NT2/D1 (cell line): Measurements from ENCODE around the gene ELAVL3.
A peak's percentile ranks its signal among the peaks of the same experiment; 100 is the strongest.

Source experiments
- DNase-seq: peaks from one replicate; pipeline ENCODE4 v3.0.0-alpha.2; 2011; ENCODE audit warnings: low read depth, low spot score
- H3K27me3 ChIP-seq: 2 replicates; pipeline ENCODE4 v1.6.0; 2011; ENCODE audit warnings: mild to moderate bottlenecking; ENCODE audit not compliant: insufficient read length, insufficient read depth
- H3K36me3 ChIP-seq: 2 replicates; pipeline ENCODE4 v1.6.1; 2011; ENCODE audit warnings: mild to moderate bottlenecking, low read length, mixed read lengths; ENCODE audit not compliant: insufficient read depth, insufficient read length
- H3K4me1 ChIP-seq: 2 replicates; pipeline ENCODE4 v1.5.1; 2011; ENCODE audit not compliant: insufficient read depth, insufficient read length
- H3K4me3 ChIP-seq: 2 replicates; pipeline ENCODE4 v1.5.1; 2011; ENCODE audit warnings: low read depth; ENCODE audit not compliant: insufficient read length
- H3K9ac ChIP-seq: 2 replicates; pipeline ENCODE4 v1.6.0; 2011; ENCODE audit warnings: low read depth; ENCODE audit not compliant: insufficient read length
- H3K9me3 ChIP-seq: 2 replicates; pipeline ENCODE4 v1.5.1; 2011; ENCODE audit warnings: mild to moderate bottlenecking, low read length; ENCODE audit not compliant: insufficient read depth
- SUZ12 ChIP-seq: IDR thresholded peaks from 2 replicates; pipeline ENCODE4 v1.6.1; 2011; ENCODE audit not compliant: insufficient read length, insufficient read depth; ENCODE audit errors: extremely low read depth
- YY1 ChIP-seq: IDR thresholded peaks from 2 replicates; pipeline ENCODE4 v1.6.1; 2011; ENCODE audit not compliant: insufficient read length, insufficient read depth
- ZNF274 ChIP-seq: IDR thresholded peaks from 2 replicates; pipeline ENCODE4 v1.6.1; 2011; ENCODE audit warnings: mild to moderate bottlenecking, low read depth, low read length

Gene ELAVL3

DNA sequence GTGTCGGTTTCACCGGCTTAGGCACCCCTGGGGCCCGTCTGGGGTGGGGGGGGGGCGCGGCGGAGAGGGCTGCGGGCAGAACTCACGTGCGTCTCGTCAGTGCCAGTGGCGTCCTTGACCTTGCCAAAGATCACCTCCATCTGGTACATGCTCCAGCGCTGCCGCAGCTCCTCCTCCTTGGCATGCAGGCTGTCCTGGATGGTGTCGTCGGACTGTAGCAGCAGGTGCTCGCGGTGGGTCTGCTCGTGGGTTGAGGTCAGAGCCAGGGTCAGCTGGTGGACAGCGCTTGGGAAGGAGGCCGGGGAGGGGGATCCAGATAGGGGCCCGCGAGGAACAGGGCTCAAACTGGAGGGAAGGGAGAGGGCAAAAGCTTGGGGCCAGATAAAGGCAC, 57.1 kb downstream of the ELAVL3 start:
- no peak for DNase-seq
- peaks cover 6% of the 10 kb centered on the region; the same call in 1 of the 2 replicates for H3K9me3 ChIP-seq
- no peak overlapping the region for H3K4me3 ChIP-seq
- H3K9ac ChIP-seq = no peak overlapping the region
- TF ChIP-seq ZNF274 (no peak), SUZ12 (no peak), YY1 (no peak)
- no peaks in the 10 kb centered on the region for H3K36me3 ChIP-seq
- peaks cover 52% of the 10 kb centered on the region for H3K27me3 ChIP-seq
- peaks cover 22% of the 10 kb centered on the region for H3K4me1 ChIP-seq

DNA sequence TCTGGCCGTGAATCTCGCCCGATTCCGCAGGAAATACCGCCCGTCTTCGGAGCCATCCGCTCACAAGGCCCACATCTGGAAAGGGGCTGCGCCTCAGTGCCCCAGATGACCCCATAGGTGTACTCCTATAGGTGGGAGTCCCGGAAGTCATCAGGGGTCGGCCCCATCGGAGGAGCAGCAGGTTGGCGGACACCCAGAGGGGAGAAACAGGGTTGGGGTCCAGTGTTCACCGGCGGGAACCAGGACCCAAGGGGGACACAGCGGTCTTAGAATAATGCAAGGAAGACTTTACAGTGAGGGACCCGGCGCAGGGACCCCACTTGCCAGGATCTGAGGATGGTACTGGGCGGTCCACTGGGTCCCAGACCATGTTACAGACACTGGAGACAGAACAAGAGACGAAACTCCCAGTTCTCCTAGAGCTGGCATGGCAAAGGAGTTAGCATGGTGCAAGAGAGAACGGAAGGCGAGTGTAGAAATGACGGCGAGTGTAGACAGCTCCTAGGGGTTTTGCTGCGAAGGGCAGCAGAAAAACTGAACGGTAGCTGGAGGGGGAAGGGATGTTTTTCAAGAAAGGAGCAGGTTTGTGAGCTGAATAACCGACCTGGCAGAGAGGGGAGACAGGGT, 57.6 kb downstream of the ELAVL3 start:
- peaks cover 57% of the 10 kb centered on the region for H3K27me3 ChIP-seq
- H3K9me3 ChIP-seq = peaks cover 6% of the 10 kb centered on the region; the same call in 1 of the 2 replicates
- no peak for DNase-seq
- TF ChIP-seq SUZ12 = no peak
- TF ChIP-seq ZNF274 = no peak
- no peak for TF ChIP-seq YY1
- peaks cover 25% of the 10 kb centered on the region for H3K4me1 ChIP-seq
- H3K4me3 ChIP-seq = peak overlapping the region; percentile 43
- peak overlapping the region; percentile 46 for H3K9ac ChIP-seq
- H3K36me3 ChIP-seq = no peaks in the 10 kb centered on the region

DNA sequence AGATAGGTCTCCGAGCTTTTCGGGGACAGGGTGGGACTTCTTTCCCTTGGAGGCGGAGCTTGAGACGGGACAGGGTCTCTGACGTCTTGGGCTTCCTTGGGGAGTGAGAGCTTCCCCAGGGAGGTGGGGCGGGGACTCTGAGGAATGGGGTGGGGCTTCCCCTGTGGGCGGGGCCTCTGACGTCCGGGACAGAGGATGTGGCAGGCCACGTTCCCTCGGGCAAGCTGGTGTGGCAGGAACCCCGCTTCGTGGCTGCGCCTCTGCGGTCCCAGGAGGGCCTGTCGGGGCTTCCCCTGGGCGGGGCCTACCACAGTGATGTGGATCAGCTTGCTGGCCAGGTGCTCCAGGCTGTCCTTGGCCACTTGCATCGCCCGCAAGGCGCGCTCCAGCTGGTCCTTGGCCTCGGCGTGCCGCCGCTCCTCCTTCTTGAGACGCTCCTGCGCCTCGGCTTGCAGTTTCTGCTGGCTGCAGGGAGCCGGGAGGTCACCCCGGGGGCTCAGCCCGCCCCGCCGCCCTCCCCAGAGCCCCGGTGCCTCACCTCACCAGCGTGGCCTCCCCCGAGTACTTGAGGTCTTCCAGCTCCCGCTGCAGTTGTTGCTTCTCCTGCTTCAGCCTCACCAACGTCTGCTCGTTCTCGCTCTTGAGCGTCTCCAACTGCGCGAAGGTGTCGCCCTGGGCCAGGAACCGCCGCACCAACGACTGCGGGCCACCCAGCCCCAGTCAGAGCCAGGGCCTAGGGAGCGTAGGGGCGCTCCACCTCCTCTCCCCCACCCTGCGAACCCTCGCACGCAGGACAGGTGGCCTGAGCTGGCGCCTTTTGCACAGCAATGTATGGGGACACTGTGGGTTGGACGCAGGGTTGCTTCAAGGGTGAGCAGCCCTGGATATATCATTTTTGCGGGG, 58.4 kb downstream of the ELAVL3 start:
- peaks cover 65% of the 10 kb centered on the region for H3K27me3 ChIP-seq
- DNase-seq = peak; percentile 64
- no peak for TF ChIP-seq ZNF274
- TF ChIP-seq SUZ12 = no peak
- no peak for TF ChIP-seq YY1
- H3K9me3 ChIP-seq = peaks cover 6% of the 10 kb centered on the region; the same call in 1 of the 2 replicates
- no peaks in the 10 kb centered on the region for H3K36me3 ChIP-seq
- peak overlapping the region; percentile 43 for H3K4me3 ChIP-seq
- H3K4me1 ChIP-seq = peaks cover 25% of the 10 kb centered on the region
- peak overlapping the region; percentile 46 for H3K9ac ChIP-seq

DNA sequence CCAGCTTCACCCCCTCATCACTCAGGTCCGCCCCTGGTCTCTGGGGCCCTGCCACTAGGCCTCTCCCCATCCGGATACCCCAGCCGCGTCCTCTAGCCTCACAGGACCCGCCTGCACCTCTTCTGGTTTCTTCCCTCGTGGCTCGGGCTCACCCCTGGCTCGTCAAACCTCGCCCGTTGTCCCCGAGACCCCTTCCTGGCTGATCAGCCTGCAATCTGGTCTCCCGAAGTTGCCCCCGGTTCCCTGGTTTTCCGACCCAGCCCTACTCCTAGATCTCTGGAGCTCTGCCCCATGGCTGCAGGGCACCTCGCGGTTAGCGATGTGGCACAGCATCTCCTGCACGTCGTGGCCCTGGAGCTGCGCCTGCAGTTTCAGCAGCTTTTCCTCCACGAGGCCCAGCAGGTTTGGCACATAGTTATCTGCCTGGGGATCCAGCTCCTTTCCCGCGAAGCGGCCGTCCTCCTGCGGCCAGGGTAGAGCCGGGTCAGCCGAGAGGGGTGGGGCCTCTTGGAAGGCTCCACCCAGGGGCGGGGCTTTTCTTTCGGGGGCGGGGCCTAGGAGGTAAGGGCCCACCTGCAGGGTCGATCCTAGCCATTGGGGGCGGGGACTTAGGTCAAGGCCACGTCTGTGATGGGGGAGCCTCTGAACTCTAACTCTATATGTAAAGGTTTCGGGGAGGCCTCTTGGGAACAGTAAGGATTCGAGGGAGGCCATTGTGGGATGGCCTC, 59.3 kb downstream of the ELAVL3 start:
- no peak for DNase-seq
- H3K4me1 ChIP-seq = peaks cover 21% of the 10 kb centered on the region
- H3K9ac ChIP-seq = peak overlapping the region; percentile 70
- peaks cover 74% of the 10 kb centered on the region for H3K27me3 ChIP-seq
- H3K9me3 ChIP-seq = peaks cover 6% of the 10 kb centered on the region; the same call in 1 of the 2 replicates
- H3K4me3 ChIP-seq = peak overlapping the region; percentile 54
- H3K36me3 ChIP-seq = no peaks in the 10 kb centered on the region
- no peak for TF ChIP-seq SUZ12
- TF ChIP-seq ZNF274 = no peak
- TF ChIP-seq YY1 = no peak

DNA sequence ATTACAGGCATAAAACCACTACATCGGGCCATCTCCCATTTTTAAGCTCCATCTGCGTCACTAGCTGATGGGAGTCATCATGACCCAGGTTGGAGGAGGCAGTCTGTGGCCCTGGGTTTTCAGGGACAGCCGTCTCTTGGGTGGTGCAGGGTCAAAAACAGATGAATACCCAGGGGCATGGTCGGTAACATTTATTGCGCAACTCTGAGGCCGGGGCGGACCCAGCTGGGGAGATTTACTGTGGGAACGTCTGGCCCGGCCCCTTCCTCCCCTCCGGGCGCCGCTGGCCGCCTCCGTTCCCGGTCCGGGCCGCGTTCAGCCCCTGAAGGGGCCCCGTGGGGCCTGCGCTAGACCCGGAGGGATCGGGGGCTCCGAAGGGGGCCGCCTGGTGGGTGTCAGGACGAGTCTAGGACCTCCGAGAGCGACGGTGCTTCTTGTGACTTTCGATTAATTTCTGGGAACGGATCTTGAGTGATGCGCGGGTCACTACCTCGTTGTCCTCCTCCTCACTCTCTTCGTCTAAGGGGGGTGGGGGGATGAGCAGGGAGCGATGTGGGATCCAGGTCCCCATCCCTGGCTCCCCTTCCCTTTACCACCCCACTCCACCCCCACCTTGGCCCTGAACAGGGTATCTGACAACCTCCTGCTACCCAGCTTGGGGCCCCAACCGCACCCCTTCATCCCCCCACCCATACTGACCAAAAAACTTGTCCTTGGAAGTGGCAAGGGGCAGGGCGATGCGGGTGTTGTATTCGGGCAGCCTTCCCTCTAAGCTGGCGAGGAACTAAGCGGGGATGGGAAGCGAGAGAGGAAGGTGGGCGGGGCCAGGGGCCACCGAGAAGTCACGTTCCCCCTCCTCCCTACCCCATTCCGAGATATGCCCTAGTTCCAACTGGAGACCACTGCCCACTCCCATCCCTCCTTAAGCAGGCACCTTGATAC, 60.1 kb downstream of the ELAVL3 start:
- Histone ChIP-seq H3K4me1 (peaks cover 19% of the 10 kb centered on the region), H3K9ac (peak overlapping the region; percentile 70), H3K9me3 (peaks cover 6% of the 10 kb centered on the region; the same call in 1 of the 2 replicates), H3K27me3 (peaks cover 75% of the 10 kb centered on the region), H3K4me3 (peak overlapping the region; percentile 54), H3K36me3 (no peaks in the 10 kb centered on the region)
- TF ChIP-seq YY1 = no peak
- no peak for TF ChIP-seq SUZ12
- TF ChIP-seq ZNF274 = no peak
- DNase-seq = no peak
